GM08714 (cell line): ENCODE results near the gene ZNF358.
A peak's percentile ranks its signal among the peaks of the same experiment; 100 is the strongest.

Experiments
- H3K4me3 ChIP-seq: fragments of 200-500 bp; sonication (Bioruptor generic); 2 replicates; pipeline ENCODE4 v1.5.1; 2014; ENCODE audit warnings: mild to moderate bottlenecking, low read length, inconsistent platforms
- ZNF274 ChIP-seq: IDR thresholded peaks from 2 replicates; pipeline ENCODE4 v1.6.1; 2012; ENCODE audit warnings: mild to moderate bottlenecking, low read depth, low read length

The ZNF358 gene

GRCh38 chr19:7480222-7480969, 35.5 kb upstream of the ZNF358 start:
- no peak overlapping the region for H3K4me3 ChIP-seq
- TF ChIP-seq ZNF274 = no peak

- no peak overlapping the region for H3K4me3 ChIP-seq
- no peak for TF ChIP-seq ZNF274
Observed at GRCh38 chr19:7480970-7481255, 35.0 kb upstream of the ZNF358 start.

DNA sequence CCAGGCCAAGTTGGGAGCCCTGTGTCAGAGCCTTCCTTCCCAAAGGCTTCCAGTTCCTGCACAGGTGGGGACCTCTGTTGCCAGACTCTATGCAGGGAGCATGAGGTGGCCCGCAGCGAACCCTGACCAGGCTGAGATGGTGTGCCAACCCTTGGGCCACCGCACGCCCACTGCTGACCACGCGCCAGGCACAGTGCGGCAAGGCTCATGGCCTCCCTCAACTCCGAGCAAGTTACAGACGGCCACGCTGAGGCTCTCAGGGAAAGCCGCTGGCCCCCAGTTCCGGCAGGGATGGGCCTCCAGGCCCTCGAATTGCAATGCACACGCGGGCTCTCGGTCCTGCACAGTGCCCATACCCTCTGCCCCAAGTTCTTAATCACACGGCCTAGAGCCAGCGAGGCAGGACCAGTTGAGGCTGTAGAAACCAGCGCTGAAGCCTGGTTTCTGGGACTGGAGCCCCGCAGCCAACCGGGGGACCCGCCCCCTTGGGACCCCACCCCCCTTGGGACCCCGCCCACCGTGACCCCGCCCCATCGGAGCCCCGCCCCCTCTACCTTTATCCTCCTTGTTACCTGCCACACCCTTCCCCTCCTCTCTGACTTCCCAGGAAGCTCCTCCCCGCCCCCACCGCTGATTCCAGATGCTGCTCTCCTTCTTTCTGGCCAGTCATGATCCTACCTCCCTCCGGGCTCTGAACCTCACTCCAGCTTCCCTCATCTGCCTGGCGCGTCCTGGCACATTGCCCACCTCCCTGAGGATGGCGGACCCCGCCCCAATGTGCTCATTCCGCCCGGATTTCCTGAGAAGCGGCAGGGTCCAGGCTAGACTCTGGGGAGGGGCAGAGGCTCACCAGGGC, 33.1 kb upstream of the ZNF358 start:
- no peak for TF ChIP-seq ZNF274
- H3K4me3 ChIP-seq = no peak overlapping the region

DNA sequence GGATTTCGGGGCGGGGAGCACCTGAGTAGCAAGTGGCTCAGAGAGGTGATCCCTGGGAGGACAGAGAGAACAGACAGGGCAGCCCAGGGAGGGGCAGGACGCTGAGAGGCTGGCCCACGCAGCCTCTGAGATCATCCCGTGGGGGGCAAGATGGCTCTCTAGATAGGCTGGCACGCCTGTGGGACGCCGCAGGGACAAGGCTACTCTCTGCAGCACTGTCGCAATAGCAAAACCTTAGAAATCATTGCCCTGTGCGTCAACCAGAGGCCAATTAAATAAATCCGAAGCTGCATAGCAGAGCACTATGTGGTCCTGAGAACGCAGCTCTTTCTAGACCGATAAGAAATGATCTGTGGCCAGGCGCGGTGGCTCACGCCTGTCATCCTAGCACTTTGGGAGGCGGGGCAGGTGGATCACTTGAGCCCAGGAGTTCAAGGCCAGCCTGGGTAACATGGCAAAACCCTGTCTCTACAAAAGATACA, 32.1 kb upstream of the ZNF358 start:
- TF ChIP-seq ZNF274 = no peak
- H3K4me3 ChIP-seq = no peak overlapping the region

- no peak overlapping the region for H3K4me3 ChIP-seq
- TF ChIP-seq ZNF274 = no peak
Observed at GRCh38 chr19:7486923-7487322, 29.0 kb upstream of the ZNF358 start.

GRCh38 chr19:7488736-7489353, 27.1 kb upstream of the ZNF358 start, which contains the start of gene PEX11G:
Gene PEX11G, minus strand, starts transcription at chr19:7489035. Its CDS starts 25 bp downstream, at chr19:7489010.
- H3K4me3 ChIP-seq = peak within 1 kb of the TSS; percentile 67; the same call in 1 of the 2 replicates
- TF ChIP-seq ZNF274 = no peak

- H3K4me3 ChIP-seq = no peak overlapping the region
- TF ChIP-seq ZNF274 = no peak
Observed at GRCh38 chr19:7489609-7490044, 26.3 kb upstream of the ZNF358 start.

DNA sequence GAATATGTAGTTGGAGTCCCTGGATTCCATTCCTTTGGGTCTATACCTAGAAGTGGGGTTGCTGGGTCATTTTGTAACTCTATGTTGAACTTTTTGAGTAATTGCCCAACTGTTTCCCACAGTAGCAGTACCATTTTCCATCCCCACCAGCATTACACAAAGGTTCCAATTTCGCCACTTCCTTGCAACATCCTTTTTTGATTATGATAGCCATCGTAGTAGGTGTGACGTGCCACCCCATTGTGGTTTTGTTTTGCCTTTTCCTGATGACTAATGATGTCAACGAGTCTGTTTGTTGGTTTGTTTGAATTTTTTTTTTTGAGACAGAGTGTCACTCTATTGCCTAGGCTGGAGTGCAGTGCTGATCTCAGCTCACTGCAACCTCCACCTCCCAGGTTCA, 23.8 kb upstream of the ZNF358 start:
- H3K4me3 ChIP-seq = no peak overlapping the region
- TF ChIP-seq ZNF274 = no peak

GRCh38 chr19:7492558-7492957, 23.3 kb upstream of the ZNF358 start:
- no peak for TF ChIP-seq ZNF274
- H3K4me3 ChIP-seq = no peak overlapping the region

- TF ChIP-seq ZNF274 = no peak
Observed at GRCh38 chr19:7494416-7495098, 21.3 kb upstream of the ZNF358 start.

GRCh38 chr19:7497292-7497691, 18.6 kb upstream of the ZNF358 start:
- H3K4me3 ChIP-seq = no peak overlapping the region
- no peak for TF ChIP-seq ZNF274

More at GRCh38 chr19:7494416-7495098, 21.3 kb upstream of the ZNF358 start:
- H3K4me3 ChIP-seq = no peak overlapping the region

- peak overlapping the region; percentile 1; the same call in 1 of the 2 replicates for H3K4me3 ChIP-seq
- no peak for TF ChIP-seq ZNF274
Observed at GRCh38 chr19:7500811-7501450, 15.0 kb upstream of the ZNF358 start.

- TF ChIP-seq ZNF274 = no peak
Observed at GRCh38 chr19:7502552-7502951, 13.4 kb upstream of the ZNF358 start.

GRCh38 chr19:7504684-7505083, 11.2 kb upstream of the ZNF358 start:
- TF ChIP-seq ZNF274 = no peak

More at GRCh38 chr19:7502552-7502951, 13.4 kb upstream of the ZNF358 start:
- no peak overlapping the region for H3K4me3 ChIP-seq

More at GRCh38 chr19:7504684-7505083, 11.2 kb upstream of the ZNF358 start:
- no peak overlapping the region for H3K4me3 ChIP-seq
